ENCODE data around the gene RMRP. TPM values are rescaled to one million over a fixed set of nuclear protein-coding genes. Genes with fewer than 3 reads are reported as not detected.
A peak's percentile ranks its signal among the peaks of the same experiment; 100 is the strongest.

Gene RMRP
- total and polyA plus RNA-seq, 2 of the 4 experiments (the other 2 are of a cell fraction), result 39.7 to 13,690 TPM

- TF ChIP-seq POLR2A (IDR thresholded peaks at IDR 0.05; ENCODE audit: low read depth, low read length) (peak; percentile 48; the same call in 1 of the 2 replicates), MAFK (IDR thresholded peaks at IDR 0.05; ENCODE audit: low read depth, low read length) (no peak)
Measured at GRCh38 chr9:35646533-35647265, 11.1 kb downstream of the RMRP start (continued).

- in situ Hi-C loops (cut with MboI; ENCODE audit: low sequenced_read_pairs), result no loop called here
- H3K27me3 ChIP-seq (ENCODE audit: control insufficient read depth, insufficient read depth, low read length), result no peaks in the 10 kb centered on the region
- WGBS, 2 experiments (ENCODE audit: extremely low coverage in 2 of 2, insufficient read length in 1 of 2), result 0% methylated on average over 1 of the region's 11 CpGs; no CpG with 5 or more reads in 1 of the 2 experiments
- H3K23ac ChIP-seq (ENCODE audit: low read depth, low read length), result peak overlapping the region; percentile 91
- peak overlapping the region; percentile 54 for H3K4me3 ChIP-seq (ENCODE audit: insufficient read depth, low read depth, low read length)
- peak overlapping the region; percentile 88 to 97 for H4K8ac ChIP-seq (ENCODE audit: low read depth in 2 of 2, low read length in 2 of 2)
- H3K36me3 ChIP-seq (ENCODE audit: control insufficient read depth, insufficient read depth, low read length), result no peaks in the 10 kb centered on the region
- peak overlapping the region; percentile 43 for H3K18ac ChIP-seq (ENCODE audit: low read depth, low read length)
- H4K20me1 ChIP-seq (ENCODE audit: insufficient read depth, low read length), result no peaks in the 10 kb centered on the region
- H3K27ac ChIP-seq (ENCODE audit: insufficient read depth, low read length), result peak overlapping the region; percentile 61
- H3K4me1 ChIP-seq (ENCODE audit: control insufficient read depth, insufficient read depth, low read length), result peaks cover 8% of the 10 kb centered on the region
- H3K9me1 ChIP-seq (ENCODE audit: insufficient read depth, low read length), result no peaks in the 10 kb centered on the region
- no peak overlapping the region for H2BK20ac ChIP-seq (ENCODE audit: low read depth, low read length)
- dilution Hi-C loops (cut with HindIII; ENCODE audit: low sequenced_read_pairs, unreplicated experiment), result no loop called here
- peak overlapping the region; percentile 87 for H3K4ac ChIP-seq (ENCODE audit: low read depth, low read length)
- 0 out of 3 replicates have a peak overlapping the region, but pooled peaks have one; percentile 37 for H2BK15ac ChIP-seq (ENCODE audit: low read depth, low read length)
- H3K14ac ChIP-seq (replicated peaks; ENCODE audit: low read depth, low read length), result peak overlapping the region; percentile 96
- peak overlapping the region; percentile 71 for H4K5ac ChIP-seq (ENCODE audit: low read depth, low read length)
- intact Hi-C loops (cut with micrococcal nuclease), result no loop called here
- peak overlapping the region; percentile 82 for H3K4me2 ChIP-seq (ENCODE audit: low read depth, low read length)
- ATAC-seq (ENCODE audit: low read depth) (no peak; the same call in 1 of the 2 replicates), DNase-seq (no peak)
- CTCF ChIA-PET, result interaction anchor here (0.7 to 2.6 kb wide), 4 partner anchors 12 to 34 kb away, joined by 3 to 19 read pairs (median 8); partner anchors contain the start of genes CCDC107 and RMRP
- TSS peak; percentile 62 for BruUV-seq (replicated peaks)
- H3K79me1 ChIP-seq (ENCODE audit: low read depth in 1 of 2, low read length in 2 of 2), result 0 out of 4 replicates have a peak, but pooled peaks cover 0 to 4% of the 10 kb centered on the region in 2 experiments
- H3K9ac ChIP-seq (ENCODE audit: low read depth, low read length), result peak overlapping the region; percentile 73
- no peak overlapping the region; the same call in 1 of the 2 replicates for H2BK120ac ChIP-seq (ENCODE audit: low read depth, low read length)
- peak overlapping the region; percentile 61 for H2BK5ac ChIP-seq (ENCODE audit: low read depth, low read length, poor library complexity, severe bottlenecking)
- H2AK9ac ChIP-seq (replicated peaks; ENCODE audit: low read depth, low read length, poor library complexity), result peak overlapping the region; percentile 87
- H3K9me3 ChIP-seq (ENCODE audit: control insufficient read depth, insufficient read depth, low read length), result no peaks in the 10 kb centered on the region
- H2AFZ ChIP-seq (replicated peaks; ENCODE audit: low read length, poor library complexity), result peak overlapping the region; percentile 97
- POLR2A ChIA-PET (ENCODE audit: unreplicated experiment), result interaction anchor here (0.5 kb wide), 1 partner anchor 77 kb away, joined by 6 read pairs; no protein-coding TSS in a partner anchor
- no peak overlapping the region for H2AK5ac ChIP-seq (ENCODE audit: low read depth, low read length)
- peak overlapping the region; percentile 81 for H4K91ac ChIP-seq (ENCODE audit: insufficient read depth, low read depth, low read length)
- H3K56ac ChIP-seq (ENCODE audit: extremely low read depth, insufficient read depth, low read length), result no peak overlapping the region
- TF ChIP-seq POLR2A (IDR thresholded peaks at IDR 0.05; ENCODE audit: low read depth, low read length), result no peak
- TF ChIP-seq ELK1 (IDR thresholded peaks at IDR 0.05; ENCODE audit: borderline replicate concordance, low read depth, low read length), result no peak
- TF ChIP-seq CTCF (conservative IDR thresholded peaks at IDR 0.05; ENCODE audit: low read depth, low read length), result no peak
- TF ChIP-seq NFE2L2 (IDR thresholded peaks at IDR 0.05; ENCODE audit: low read depth, low read length), result no peak
- TF ChIP-seq BHLHE40 (IDR thresholded peaks at IDR 0.05; ENCODE audit: low read depth, low read length), result no peak
- TF ChIP-seq USF2 (IDR thresholded peaks at IDR 0.05; ENCODE audit: low read depth, low read length), result no peak
- TF ChIP-seq SMC3 (IDR thresholded peaks at IDR 0.05; ENCODE audit: low read depth, low read length), result no peak
- TF ChIP-seq MAFK (IDR thresholded peaks at IDR 0.05; ENCODE audit: low read depth, low read length), result no peak
- TF ChIP-seq CHD1 (IDR thresholded peaks at IDR 0.05; ENCODE audit: low read depth, low read length), result no peak
- TF ChIP-seq MXI1 (IDR thresholded peaks at IDR 0.05; ENCODE audit: borderline replicate concordance, low read depth, low read length), result no peak
- no peak for TF ChIP-seq FOS (IDR thresholded peaks at IDR 0.05; ENCODE audit: low read depth, low read length)
- no peak for TF ChIP-seq RFX5 (IDR thresholded peaks at IDR 0.05; ENCODE audit: low read depth, low read length)
Measured at GRCh38 chr9:35646153-35646532, 11.7 kb downstream of the RMRP start.
